ENCODE results near the gene HLA-DQA1.
"Not testable (repeated sequence)": the region's sequence is repeated elsewhere in the genome, so short reads cannot be mapped to it uniquely, and the experiment has no call there.

HLA-DQA1 gene

DNA sequence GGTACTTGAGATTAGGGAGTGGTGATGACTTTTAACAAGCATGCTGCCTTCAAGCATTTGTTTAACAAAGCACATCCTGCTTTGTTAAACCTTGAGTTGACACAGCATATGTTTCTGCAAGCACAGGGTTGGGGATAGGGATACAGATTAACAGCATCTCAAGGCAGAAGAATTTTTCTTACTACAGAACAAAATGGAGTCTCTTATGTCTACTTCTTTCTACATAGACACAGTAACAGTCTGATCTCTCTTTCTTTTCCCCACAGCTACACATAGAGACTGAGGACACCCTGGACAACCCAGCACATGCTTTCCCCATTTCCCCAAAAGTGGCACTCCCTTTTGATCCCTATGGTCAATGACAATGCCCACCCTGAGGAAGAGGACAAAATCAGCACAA is 20.6 kb downstream of the HLA-DQA1 start:
- not testable (repeated sequence) for FAIRE-seq; DNase-seq (ENCODE audit: insufficient read length, low spot score)

DNA sequence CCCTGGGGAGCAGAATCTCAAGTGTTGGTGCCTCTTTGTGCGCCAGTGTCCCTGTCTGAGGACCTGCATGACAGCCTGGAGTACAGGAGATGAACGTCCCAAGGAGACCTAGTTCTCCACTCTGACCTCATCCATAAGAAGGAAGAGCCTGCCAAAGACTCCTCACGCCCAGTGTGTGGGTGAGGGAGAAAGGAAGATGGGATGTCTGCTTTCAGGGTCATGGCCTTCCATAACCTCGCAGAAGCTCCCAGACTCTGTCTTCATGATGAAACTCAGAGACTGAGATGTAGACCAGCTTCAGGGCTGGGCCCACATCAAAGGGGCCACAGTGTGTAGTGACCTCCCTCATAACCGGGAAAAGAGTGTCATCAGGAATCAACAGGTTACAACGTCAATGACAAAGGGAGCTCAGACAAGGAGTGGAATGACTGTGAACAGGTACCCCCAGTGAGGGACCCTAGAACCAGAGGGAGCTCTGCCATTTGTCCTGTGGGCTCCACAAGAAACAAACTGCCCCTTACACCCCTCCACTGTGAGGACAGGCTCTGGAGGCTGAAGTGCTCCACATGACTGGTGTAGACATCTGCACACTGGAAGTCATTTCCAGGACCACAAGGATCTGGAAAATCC is 21.2 kb downstream of the HLA-DQA1 start:
- DNase-seq (ENCODE audit: insufficient read length, low spot score) (no peak), FAIRE-seq (no peak)

DNA sequence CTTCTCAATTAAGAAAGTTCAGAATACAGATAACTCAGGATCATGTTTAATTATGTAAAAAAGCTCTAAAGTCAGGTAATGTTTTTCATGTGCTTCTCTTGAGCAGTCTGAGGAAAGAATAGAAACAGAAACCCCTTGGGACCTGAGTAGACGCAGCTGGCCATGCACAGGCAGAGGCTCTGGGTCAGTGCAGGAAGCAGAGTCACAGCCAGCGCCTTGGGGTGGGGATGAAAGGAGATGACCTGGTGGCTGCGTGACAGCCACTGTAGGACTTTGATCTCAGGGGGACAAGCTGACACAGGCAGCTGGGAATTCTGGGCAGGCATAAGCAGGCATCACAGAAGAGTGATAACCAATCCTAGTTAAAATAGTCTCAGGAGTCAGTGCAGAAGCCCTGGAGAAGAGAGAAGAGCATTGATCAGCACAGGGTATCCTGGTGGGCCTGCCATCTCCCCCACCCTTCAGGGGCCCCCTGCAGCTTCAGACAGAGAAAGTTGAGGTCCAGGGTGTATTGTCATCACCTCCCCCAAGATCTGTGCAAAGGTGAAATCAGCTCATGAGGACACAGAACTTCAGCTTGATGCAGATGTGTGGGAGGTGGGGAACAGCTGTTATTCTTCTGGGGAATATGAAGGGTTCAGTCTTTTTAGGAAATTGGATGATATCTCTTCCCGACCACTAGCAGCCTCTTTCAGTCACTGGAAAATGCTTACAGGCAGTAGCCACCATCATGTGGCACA is 22.8 kb downstream of the HLA-DQA1 start:
- no peak for FAIRE-seq
- DNase-seq (ENCODE audit: insufficient read length, low spot score), result no peak

DNA sequence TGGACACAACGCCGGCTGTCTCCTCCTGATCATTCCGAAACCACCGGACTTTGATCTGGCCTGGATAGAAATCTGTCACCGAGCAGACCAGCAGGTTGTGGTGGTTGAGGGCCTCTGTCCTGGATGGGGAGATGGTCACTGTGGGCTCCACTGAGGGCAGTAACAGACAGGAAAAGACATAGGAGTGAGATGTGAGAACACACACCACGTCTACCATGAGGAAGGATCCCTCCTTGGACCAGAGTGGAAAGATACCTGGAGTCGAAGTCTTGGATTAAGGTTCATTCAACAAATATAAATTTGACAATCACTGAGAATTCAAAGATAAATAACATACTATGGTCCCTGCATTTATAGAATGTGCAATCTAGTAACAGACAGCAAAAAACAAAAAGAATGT is 24.9 kb downstream of the HLA-DQA1 start:
- FAIRE-seq, result no peak
- DNase-seq (ENCODE audit: insufficient read length, low spot score), result no peak

DNA sequence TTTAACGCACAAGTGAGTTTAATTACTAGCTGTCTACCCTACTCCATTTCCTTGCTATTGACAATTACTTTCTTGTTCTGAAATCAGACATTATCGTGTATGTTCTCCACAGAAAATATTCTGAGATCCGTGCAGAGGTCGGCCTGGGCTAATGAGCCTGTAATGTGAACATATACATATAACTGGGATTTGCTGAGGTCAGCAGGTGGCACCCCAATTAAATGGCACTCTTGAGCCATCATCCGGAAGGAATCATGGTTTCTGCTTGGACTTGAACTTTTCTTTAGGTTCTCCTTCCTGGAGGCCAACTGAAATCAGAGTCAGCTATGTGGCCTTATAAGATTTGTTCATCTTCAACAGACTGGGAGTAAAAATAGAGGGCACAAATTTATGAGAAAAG is 25.6 kb downstream of the HLA-DQA1 start:
- DNase-seq (ENCODE audit: insufficient read length, low spot score) (no peak), FAIRE-seq (no peak)

DNA sequence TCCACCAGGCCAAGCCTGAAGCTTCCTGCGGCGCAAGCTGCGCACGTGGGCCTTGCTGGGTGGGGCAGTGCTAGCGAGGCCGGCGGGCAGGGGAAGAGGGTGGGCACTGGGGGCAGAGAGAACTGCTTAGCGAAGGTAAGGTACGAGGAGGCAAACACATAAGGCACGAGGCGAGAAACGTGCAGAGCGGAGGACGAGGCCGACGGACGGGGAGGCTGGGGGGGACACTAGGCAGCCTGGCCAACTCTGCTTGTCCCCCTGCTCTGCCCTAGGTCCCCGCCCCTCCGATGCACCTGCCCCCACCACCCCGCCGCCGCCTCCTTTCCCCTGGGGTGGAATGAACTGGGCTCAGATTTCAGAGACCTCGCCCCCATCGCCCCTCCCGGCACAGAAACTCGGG is 27.1 kb downstream of the HLA-DQA1 start:
- DNase-seq (ENCODE audit: insufficient read length, low spot score) (no peak), FAIRE-seq (no peak)

DNA sequence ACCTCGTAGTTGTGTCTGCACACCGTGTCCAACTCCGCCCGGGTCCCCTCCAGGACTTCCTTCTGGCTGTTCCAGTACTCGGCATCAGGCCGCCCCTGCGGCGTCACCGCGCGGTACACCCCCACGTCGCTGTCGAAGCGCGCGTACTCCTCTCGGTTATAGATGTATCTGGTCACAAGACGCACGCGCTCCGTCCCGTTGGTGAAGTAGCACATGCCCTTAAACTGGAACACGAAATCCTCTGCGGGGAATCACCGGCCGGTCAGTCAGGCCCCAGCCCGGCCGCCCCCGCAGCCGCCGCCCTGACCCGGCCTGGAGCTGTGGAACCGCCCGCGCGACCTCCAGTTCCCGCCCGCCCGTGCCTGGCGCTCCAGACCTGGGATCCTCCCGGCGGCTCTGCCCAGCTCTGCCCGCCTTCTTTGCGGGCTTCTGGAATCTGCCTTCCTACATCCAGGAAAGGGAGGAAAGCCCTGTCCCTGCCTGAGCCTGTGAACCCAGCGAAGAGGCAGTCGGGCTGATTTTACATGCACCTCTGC is 27.7 kb downstream of the HLA-DQA1 start:
- FAIRE-seq (no peak), DNase-seq (ENCODE audit: insufficient read length, low spot score) (no peak)

DNA sequence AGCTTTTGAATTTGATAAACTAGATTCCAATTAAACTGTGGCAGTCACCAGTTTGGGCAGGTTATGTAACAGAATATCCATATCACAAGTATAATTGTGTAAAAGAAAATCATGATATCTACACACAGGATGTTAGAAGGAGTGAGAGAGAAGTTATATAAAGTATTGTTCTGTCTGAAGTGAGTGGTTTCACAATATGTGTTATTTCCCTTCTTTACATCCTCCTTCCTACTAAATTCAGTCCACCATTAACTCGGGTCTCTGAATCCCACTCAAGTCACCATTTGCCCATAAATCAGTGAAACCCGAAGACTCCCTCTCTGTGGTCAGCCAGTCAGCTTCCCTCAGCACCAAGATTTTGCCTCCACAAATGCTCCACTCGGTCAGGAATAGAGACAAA is 28.5 kb downstream of the HLA-DQA1 start:
- FAIRE-seq, result no peak
- DNase-seq (ENCODE audit: insufficient read length, low spot score), result no peak

DNA sequence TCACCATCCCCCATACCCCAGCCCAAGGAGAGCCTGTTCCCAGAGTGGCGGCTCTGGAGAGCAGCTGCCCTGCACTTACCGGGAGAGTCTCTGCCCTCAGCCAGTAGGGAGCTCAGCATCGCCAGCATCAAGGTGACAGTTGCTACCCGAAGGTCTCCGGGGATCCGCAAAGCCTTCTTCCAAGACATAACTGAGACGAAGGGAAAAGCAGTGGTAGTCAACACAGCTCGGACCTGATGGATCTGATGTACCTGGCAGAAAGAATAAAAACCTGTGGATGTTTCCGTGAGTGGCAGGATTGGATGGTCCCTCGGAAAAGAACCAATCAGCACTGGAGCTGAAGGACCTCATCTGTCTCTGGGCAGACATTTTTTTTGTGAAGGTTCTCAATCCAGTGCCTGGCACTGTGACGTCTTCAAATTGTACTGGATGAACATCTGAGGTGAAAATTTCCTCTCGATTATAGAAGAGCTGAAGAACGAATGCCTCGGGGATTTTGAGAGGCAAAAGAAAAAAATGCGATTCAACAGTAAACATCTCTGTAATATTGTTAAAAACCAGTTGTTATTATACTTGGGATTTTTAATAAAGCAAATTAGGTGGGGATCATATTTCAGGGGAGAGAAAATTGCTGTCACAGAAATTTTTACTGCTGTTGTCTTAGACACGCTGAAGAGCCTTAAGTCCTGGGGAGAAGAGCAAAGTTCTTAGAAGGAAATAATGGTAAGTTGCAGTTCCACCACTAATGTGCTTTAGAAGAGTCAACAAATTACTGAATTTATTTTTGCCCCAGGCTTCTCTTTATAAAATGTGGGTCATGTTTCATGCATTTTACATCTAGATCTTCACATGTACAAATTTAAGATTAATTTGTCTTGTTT is 29.5 kb downstream of the HLA-DQA1 start, which contains the start of gene HLA-DQB1:
Gene HLA-DQB1 (minus strand): TSS at position 238 of the 881 bp plus-strand sequence. CDS start 50 bp downstream, at position 188.
- FAIRE-seq (peak; percentile 48), DNase-seq (ENCODE audit: insufficient read length, low spot score) (peak; percentile 60)

DNA sequence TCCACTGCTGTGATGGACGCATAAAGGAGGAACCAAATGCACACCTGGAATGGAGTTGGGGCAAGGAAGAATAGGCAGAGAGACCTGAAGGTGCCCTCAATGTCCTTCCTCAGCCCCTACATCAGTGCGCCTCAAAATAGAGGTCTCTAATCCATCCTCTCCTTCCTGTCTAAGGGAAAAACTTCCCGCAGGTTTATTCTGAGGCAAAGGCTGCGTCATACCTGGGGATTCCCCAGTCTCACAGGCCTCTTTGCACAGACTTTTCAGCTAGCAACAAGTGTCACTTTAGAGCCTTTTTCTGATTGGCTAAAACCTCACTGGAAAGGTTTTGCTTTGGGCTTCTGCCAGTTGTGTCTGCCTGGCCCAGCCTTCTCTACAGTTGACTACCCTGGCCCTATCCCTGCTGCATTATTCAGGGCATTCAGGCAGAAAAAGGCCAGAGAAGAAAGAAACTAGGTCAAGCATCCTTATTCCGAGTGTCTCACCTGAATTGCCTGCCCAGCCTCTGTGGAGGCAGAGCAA is 31.1 kb downstream of the HLA-DQA1 start:
- no peak for FAIRE-seq
- DNase-seq (ENCODE audit: insufficient read length, low spot score), result peak; percentile 39

DNA sequence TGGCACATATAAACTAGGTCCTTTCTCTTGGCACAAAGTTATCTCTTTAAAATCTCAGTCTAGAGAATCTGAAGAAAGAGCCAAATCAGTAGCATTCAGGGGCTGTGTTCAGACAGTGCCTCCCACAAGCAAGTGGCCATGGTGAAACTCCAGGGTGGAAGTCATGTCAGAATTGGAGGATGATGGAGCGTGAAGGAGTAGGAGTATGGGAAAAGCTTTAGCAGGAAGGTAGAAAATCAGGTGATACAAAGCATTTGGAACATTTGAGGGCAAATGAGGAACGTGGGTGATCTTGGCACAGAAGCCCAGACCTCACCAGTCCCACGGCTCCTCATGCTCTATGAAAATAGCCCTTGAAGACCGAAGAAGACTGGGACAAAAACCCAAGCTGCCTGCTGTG is 32.0 kb downstream of the HLA-DQA1 start:
- DNase-seq (ENCODE audit: insufficient read length, low spot score), result no peak
- FAIRE-seq, result no peak

DNA sequence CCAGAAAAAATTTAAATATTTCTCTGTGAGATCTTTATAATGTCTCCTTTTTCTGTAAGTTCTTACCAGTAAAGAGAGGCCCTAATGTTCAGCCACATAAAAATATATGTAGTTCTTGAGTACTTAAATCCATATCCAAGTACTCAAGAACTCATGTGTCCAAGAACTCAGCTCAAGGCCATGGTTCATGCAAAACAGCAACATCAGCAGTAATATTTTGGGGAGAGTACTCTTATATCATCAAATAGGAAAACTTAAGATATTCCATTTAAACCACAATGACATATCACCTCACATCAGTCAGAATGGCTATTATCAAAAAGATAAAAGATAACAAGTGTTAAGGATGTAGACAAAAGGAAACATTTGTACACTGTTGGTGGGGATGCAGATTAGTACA is 32.7 kb downstream of the HLA-DQA1 start:
- FAIRE-seq (no peak), DNase-seq (ENCODE audit: insufficient read length, low spot score) (no peak)

DNA sequence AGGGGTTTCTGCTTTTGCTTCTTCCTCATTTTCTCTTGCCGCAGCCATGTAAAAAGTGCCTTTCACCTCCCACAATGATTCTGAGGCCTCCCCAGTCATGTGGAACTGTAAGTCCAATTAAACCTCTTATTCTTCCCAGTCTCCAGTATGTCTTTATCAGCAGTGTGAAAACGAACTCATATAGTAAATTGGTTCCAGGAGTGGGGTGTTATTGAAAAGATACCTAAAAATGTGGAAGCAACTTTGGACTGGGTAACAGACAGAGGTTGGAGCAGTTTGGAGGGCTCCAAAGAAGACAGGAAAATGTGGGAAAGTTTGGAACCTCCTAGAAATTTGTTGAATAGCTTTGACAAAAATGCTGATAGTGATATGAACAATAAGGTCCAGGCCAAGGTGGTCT is 34.7 kb downstream of the HLA-DQA1 start:
- FAIRE-seq; DNase-seq (ENCODE audit: insufficient read length, low spot score): not testable (repeated sequence)

DNA sequence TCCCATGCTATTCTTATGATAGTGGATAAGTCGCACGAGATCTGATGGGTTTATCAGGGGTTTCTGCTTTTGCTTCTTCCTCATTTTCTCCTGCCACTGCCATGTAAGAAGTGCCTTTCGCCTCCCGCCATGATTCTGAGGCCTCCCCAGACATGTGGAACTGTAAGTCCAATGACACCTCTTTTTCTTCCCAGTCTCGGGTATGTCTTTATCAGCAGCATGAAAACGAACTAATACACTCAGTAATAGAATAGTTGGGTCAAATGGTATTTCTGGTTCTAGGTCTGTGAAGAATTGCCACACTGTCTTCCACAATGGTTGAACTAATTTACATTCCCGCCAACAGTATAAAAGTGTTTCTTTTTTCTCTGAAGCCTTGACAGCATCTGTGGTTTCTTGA is 36.9 kb downstream of the HLA-DQA1 start:
- DNase-seq (ENCODE audit: insufficient read length, low spot score); FAIRE-seq: not testable (repeated sequence)

DNA sequence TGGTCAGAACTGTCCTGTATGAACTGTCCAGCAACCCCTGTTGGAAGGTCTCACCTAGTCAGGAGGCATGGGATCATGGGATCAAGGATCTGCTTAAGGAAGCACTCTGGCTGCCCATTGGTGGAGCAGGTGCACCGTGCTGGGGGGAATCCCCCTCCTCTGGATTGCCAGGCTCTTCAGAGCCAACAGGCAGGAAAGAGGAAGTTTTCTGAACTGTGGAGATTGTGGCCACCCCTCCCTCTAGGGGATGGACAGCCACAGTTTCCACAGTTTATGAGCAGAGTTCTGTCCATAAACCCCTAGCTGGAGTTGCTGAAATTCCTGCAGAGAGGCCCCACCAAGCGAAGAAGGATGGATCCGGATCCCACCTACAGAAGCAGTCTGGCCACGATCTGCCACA is 42.3 kb downstream of the HLA-DQA1 start:
- no peak for DNase-seq (ENCODE audit: insufficient read length, low spot score)
- FAIRE-seq, result no peak

DNA sequence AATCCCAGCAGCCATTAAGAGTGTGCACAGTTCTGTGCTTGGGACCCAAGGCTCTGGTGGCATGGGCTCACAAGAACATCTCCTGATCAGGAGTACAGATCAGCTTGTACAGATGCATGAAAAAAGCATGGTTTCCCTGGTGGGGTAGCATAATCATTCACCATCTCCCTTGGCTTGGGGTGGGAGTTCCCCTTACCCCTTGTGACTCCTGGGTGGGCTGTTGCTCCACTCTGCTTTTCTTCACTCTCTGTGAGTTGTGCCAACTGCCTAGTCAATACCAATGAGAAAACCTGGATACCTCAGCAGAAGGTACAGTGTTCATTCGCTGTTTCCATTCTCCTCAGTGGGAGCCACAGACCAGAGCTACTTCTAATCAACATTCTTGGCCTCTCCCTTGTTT is 42.8 kb downstream of the HLA-DQA1 start:
- FAIRE-seq (no peak), DNase-seq (ENCODE audit: insufficient read length, low spot score) (no peak)

DNA sequence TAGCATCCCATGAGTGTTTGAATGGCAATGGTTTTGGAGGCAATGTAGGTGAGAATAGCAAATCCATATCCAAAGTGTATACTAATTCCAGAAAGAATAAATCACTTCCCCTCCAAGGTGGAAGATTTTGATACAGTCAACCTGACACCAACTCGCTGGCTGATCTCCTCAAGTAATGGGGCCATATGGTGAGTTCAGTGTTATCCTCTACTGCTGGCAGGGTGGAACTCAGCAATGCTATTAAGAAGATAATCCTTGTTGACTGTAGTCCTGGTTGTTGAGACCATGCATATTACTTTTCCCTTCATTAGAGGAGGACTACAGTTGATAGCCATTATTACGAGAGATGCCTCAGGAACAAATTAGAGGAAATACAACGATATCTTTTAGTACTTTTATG is 47.0 kb downstream of the HLA-DQA1 start:
- DNase-seq (ENCODE audit: insufficient read length, low spot score) (no peak), FAIRE-seq (no peak)

DNA sequence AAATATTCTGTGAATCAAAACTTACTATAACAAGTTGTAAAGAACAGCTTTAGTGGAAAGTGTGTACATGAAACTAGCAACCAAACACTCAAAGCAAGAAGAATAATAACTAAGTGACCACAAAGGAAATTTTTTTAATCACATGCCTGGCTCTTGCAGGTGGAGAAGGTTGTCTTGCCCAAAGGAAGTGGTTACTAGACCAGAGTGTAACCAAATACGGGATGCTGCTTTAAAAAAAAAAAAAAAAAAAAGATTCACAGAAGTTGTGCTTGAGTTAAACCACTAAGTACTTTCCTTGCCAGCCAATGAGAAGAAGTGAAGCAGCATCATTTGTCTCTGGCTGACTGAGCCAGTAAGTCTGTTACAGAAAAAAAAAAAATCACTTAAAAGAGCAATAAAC is 48.4 kb downstream of the HLA-DQA1 start:
- DNase-seq (ENCODE audit: insufficient read length, low spot score) (no peak), FAIRE-seq (no peak)

DNA sequence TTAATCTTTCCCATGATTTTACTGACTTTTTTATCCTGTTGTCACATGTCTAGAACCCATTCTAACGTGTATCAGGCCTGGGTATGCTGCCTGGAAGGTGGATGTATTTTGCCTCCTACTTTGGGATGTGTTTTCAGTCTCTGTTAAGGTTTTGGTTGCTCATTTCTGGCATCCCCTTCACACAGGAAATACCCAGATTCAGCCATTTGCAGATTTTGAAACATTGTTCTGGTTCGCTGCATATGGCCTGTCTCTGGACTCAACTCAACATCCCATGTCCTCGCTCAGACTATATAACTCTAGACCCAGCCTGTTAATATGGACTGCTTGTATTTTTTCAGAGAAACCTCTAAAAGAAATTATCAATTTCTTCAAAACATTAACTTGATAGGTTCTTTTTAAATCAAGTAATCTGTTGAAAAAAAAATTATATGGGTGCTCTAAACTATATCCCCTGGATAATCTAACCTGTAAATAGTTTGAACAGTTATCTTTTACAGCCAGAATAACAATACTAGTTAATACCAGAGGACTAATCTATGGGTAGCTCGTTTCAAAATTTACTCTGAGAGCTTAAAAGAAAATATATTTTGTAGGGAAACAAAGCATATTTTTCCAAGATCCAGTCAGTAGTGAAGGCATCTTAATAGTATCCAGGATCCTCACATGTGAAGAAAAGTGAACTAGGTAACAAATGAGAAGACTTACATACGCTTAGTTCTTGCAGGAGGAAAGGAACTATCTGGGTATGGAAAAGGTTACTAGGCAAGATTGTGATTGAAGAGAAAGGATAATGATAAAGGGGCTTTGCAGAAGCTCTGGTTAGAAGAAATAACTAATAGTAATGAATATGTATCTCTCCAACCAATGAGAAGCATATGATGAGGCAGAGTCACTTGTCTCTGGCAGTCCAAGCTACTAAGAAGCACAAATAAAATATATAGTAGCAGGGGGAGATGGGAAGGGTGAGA is 52.6 kb downstream of the HLA-DQA1 start:
- no peak for DNase-seq (ENCODE audit: insufficient read length, low spot score)
- FAIRE-seq, result no peak

DNA sequence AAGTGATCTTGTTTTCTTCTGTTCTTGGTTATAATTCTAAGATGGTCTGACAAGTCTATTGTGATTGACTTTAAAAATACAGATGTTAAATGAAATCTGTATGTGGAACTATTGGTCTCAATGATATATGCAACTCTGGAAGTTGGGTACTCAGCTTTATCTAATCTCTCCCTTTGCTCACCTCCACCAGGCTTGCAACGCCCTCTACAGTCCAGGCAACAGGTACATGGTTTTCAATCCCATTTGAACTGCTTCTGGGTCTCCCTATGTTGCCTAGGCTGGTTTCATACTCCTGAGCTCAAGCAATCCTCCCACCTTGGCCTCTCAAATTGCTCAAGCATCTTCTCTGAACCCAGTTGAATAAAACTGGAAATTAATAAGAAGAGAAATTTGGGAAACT is 54.8 kb downstream of the HLA-DQA1 start:
- FAIRE-seq (no peak), DNase-seq (ENCODE audit: insufficient read length, low spot score) (no peak)

All from HTR-8/SVneo (cell line).